HG02973 (cell line): Measurements from ENCODE around the gene PSMB7.

Source experiments
- ATAC-seq: cut with Tn5 transposase; IDR thresholded peaks from one replicate; pipeline ENCODE4 v1.9.1; 2021; ENCODE audit warnings: moderate library complexity; ENCODE audit not compliant: unreplicated experiment

The PSMB7 gene

DNA sequence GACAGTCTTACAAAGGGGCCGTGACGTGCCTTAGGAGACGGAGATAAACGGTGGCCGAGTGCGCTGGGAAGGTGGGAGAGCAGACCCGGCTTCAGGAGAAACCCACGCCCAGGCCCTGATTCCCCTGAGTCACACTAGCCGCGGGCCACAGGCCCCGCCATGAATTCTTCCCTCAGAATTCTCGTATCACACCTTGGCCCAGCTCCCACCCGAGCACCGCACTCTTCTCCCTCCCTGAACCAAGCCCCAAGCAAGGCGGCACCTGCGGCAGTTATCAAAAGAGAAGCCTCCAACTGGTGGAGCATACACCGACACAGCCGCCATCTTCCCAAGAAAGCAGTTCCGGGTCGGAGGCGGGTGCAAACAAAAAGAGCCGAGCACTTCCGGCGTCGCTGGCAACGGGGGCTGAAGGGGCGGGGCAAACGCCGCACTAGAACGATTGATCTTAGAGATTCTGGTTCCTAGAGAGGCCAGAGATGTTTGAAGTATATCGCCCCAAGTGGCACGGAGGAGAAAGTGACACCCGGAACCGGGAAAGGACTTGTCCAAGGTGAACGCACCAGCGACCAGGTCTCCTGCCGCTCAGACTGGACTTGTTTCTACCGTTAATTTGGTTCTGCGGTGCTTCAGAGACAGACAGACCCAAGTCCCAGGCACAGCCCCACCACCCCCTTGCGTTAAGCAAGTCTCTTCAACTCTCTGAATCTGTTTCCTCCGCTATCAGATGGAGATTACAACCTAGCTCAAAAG lies at the start of gene PSMB7:
Gene PSMB7 (minus strand): TSS at position 341 of the 750 bp plus-strand sequence. CDS start 17 bp downstream, at position 324.
- ATAC-seq, result peak; percentile 84

DNA sequence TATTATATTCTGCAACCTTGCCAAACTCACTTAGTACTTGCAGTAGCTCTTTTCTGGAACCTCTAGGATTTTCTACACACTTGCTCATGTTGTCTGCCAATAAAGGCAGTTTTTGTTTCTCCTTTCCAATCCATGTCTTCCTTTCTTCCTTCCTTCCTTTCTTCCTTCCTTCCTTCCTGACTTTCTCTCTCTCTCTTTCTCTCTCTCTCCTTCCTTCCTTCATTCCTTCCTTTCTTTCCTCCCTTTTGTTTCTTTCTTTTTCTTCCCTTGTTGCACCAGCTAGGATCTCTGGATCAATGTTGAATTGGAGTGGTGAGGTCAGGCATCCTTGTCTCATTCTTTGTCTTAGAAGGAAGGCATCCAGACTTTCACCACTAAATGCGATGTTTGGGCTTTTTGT lies 47.5 kb upstream of the PSMB7 start:
- no peak for ATAC-seq

DNA sequence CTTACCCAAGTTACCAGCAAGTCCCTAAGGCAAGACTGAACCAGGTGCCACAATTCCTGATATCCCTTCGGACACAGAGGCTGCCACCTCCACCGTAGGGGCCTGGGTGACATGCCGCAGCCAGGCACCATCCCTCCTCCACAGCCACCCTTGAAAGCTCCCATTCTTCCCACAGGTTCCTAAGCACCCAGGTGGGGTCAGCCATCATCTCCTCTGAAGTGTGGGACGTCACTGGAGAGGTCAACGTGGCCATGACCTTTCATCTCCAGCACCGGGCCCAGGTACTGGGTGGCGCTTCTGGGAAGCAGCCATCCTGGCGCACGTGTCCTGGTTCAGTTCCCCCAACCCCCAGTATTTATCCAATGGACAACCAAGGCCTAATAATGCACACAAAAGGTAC lies 43.2 kb upstream of the PSMB7 start:
- no peak for ATAC-seq

DNA sequence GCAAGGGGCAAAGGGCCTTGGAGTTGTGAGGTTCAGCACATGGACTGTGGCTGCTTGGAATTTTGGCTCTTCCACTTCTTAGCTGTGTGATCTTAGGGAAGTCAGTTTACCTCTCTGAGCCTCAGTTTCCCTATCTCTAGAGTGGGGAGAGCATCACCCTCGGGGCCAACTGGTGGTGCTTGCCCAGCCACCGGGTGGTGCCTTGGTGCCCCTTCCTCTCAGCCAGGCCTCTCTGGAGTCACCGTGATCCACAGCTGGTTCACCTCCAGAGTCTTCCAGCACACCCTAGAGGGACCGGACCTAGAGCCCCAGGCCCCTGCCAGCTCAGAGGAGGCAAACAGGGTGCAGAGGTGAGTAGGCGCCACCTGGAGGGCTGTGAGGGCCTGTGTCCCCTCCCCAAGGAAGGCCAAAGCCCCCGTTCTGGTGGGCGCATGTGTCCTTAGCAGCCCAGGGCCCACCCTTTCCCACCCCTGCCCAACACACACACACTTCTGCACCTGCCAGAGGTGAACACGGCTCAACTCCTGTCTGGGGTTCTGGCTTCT lies 42.7 kb upstream of the PSMB7 start:
- ATAC-seq, result no peak

DNA sequence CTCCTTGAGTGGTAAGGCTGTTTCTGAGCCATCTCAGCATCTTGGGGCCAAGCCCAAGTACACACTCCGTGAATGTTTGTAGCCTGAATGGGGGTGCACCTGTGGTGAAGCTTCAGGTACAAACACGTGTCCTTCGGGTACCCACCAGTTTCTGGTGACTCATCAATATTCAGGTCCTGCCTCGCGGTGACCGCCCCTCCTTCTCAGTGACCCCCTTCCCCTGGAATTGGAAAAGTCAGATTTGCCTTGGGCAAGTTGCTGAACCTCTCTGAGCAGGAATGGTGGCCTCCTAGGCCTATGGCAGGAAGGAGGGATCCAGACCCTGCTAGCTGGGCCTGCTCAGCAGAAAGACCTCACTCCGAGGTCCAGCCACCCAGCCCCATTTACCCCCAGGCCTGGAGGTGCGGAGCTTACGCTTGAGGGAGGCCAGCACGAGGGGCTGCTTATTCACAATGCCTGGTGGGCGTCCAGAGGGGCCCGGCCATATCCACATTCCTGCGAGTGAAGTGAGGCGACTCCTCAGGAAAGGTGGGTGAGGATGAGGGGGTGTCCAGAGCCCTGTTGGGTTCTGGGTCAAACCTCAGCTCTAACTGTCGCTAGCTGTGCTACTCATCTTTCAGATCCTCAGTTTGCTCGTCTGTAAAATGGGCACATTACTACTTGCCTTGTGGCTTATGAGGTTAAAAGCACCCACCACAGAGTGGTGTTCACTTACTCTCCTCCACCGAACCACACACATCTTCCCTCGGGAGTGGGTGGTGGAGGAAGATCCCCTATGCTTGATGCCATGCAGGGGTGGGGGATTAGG lies 42.0 kb upstream of the PSMB7 start:
- ATAC-seq, result no peak

DNA sequence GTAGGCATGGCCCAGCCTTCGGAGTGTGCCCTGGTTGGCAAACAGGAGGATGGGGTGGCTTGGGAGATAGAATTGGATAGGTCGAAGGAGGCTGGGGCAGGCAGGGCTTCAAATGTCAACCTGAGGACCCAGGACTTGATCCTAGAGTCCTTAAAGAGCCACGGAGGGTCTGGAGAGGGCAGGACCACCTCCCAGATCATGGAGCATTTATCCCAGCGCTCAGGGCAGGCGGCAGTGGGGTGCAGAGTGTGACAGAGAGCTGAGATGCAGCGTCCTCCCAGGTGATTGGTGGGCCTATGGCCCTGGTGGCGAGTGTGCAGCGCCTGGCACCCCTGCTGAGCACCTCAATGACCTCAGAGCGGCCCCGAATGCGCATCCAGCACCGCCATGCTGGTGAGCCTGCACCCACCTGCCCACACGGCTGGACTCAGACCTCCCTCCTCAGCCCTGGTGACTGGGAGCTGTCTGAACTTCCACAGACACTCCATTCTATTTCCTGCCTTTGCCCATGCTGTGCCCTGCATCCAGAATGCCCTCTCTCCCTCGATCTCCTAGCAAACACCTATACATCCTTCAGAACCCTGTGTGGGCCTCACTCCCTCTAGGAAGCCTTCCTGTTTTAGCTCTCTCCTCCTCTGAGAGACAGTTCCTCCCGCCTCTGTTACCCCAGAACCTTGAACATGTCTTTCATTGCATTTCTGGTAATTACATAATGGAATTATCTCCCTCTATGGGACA lies 41.3 kb upstream of the PSMB7 start:
- no peak for ATAC-seq

DNA sequence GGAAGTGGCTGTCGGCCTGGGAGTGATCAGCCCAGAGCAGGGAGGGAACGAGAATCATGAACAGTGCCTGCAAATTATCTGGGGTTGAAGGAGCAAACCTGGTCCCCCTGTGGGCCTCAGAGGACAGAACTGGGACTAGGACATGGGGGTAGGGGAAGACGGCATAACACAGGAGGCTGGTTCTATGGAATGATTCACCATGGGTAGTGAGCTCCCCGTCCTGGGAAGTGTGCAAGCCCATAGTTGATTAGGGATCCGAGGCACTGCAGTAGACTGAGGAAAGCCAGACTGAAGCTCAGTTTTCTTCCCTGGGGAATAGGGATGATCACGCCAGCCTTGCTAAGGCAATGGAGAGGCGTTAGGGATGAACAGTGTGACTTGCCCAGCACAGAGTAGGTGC lies 40.6 kb upstream of the PSMB7 start:
- no peak for ATAC-seq

DNA sequence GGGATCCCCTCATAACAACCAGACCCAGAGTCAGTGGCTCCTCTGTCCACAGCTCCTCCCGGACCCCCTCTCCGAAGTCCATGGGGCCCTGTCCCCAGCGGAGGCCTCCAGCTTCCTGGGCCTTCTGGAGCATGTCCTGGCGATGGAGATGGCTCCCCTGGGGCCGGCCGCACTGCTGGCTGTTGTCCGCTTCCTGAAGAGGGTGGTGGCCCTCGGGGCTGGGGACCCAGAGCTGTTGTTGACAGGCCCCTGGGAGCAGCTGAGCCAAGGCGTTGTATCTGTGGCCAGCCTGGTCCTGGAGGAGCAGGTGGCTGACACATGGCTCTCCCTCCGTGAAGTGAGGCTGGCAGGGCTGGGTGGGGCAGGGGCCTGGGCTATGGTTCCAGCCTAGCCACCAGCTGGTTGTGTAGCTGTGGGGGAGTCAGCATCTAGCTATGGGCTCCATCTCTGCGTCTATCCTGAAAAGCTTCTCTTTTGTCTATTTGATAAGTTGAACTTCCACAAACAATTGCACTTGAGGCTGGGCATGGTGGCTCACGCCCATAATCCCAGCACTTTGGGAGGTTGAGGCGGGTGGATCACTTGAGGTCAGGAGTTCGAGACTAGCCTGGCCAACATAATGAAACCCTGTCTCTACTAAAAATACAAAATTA lies 39.7 kb upstream of the PSMB7 start:
- ATAC-seq, result no peak

DNA sequence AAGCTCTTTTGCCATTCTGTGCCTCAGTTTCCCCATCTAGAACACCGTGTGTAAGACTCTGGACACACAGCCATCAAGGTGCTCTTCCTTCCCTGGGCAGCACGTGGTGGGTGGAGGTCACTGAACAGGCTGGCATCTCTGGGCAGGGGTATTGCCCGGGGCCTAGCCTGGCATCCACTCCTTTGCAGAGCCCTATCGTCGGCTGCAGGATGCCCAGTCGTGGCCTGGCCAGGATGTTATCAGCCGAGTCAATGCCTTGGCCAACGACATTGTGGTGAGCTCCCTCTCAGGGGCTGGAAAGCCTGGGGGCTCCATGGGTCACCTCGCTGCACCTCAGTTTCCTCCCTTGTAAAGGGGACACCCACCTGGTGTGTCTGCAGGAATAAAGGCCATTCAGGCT lies 39.1 kb upstream of the PSMB7 start:
- no peak for ATAC-seq

DNA sequence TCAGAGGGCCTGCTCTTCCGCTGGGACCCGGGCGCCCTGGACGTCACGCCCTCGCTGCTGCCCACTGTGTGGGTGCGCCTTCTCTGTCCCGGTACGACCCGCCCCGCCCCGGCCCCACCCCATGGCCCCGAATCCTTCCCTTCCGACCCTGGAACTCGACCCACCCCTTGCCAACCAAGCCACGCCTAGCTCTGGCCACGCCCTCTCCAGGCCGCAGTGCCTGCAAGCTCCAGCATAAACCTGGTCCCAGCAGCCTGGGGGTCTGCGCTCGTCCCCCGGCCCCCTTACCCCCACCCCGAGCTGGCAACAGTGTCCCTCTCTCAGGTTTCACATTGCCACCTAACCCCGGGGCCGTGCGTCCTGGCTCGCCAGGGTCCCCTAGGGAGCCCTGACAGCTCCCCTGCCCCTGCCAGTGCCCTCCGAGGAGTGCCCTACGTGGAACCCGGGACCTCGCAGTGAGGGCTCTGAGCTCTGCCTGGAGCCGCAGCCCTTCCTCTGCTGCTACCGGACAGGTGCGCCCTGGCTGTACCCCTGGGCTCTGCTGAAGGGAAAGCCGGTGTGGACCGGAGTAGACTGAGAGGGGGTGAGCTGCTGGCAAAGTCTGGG lies 38.4 kb upstream of the PSMB7 start:
- no peak for ATAC-seq

DNA sequence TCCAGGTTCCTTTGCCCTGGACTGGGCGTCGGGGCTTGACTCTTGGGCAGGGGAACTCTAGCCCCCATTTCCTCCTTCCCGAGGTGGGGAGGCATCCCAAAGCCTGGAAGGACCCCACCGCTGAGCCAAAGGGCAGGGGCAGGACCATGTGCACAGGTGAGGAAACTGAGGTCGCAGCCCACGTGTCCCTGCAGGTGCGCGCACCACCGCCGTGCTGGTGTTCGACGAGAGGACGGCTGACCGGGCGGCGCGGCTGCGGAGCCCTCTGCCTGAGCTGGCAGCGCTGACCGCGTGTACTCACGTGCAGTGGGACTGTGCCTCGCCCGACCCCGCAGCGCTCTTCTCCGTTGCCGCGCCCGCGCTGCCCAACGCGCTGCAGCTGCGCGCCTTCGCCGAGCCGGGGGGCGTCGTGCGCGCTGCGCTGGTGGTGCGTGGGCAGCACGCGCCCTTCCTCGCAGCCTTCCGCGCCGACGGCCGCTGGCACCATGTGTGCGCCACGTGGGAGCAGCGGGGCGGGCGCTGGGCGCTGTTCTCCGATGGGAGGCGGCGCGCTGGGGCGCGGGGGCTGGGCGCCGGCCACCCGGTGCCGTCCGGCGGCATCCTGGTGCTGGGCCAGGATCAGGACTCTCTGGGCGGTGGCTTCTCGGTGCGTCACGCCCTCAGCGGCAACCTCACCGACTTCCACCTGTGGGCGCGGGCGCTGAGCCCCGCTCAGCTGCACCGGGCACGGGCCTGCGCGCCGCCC lies 37.8 kb upstream of the PSMB7 start:
- no peak for ATAC-seq

DNA sequence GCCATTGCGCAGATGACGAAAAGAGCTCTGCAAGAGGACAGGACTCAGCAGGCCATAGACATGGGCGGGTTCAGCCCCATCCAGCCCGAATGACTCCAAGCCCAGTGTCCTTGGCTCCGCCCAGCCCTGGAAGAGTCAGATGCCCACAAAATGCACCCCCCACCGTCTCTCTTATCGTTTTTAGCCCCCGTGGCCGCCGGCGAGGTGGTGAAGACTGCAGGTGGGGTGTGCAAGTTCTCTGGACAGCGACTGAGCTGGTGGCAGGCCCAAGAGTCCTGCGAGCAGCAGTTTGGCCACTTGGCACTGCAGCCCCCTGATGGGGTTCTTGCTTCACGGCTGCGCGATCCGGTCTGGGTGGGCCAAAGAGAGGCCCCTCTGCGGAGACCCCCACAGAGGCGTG lies 37.1 kb upstream of the PSMB7 start:
- ATAC-seq, result no peak

DNA sequence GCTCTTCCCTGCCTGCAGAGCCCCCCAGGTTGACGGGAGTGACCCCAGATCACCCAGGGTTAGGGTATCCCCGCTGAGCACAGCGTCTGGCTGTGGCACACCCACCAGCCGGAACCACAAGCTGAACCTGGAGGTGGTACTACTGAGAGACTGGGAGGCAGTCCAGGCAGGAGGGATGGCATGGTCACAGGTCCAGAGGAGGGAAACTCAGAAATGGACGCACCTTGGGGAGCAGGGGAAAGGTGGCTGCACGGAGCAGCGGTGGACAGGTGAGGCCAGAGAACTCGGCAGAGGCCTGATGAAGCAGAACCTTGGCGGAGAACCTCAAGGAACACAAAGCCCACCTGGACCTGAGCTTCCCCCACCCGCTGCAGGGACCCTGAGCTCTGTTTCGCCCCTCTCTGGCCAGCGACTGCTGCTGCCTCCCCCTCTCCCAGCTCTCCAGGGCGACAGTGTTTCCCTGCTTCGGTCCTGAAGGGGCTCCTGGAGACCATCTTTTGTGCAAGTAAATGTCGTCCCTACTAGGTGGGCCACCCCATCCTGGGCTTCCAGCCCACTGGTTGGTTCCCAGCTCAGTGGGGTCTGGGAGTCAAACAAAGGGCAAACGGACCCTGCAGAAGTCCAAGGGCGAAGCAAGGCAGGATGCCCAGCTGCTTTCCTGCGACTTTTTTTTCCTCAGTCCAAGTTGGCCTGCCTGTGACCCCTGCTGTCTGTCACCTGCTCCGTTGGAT lies 35.9 kb upstream of the PSMB7 start:
- ATAC-seq, result no peak

DNA sequence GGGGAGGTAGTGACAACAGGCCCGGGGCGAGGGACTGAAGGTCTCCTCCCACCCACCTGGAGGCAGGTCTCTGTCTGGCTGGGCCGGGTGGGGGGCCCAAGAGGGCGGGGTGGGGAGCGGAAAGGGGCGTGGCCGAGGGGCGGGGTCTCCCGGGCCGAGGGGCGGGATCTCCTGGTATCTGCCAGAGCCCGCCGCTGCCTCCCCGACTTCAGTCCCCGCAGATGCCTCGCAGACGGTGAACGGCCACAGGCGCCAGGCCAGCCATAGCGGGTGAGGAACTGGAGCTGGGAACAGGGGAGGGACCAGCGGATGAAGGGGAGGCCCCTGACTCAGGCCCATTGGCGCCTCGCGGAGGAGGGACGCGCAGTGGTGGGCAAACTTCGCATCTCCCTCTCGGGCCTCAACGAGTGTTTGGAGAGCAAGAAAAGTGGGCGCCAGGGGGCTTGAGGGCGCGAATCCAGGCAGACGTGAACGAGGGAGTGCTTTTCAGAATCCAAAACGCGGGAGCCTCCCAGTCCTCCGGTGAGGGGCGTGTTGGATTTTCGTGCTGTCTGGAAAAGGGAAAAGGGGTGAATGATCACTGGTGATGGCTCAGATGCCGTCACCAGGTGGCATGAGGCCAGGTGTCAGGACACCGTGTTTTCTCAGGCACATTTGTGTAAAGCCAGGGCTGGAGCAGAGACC lies 35.1 kb upstream of the PSMB7 start, which contains the start of gene ADGRD2:
Gene ADGRD2 (plus strand): TSS at position 211 of the 684 bp plus-strand sequence. CDS start 1,216 bp downstream, outside the sequence.
- no peak for ATAC-seq

DNA sequence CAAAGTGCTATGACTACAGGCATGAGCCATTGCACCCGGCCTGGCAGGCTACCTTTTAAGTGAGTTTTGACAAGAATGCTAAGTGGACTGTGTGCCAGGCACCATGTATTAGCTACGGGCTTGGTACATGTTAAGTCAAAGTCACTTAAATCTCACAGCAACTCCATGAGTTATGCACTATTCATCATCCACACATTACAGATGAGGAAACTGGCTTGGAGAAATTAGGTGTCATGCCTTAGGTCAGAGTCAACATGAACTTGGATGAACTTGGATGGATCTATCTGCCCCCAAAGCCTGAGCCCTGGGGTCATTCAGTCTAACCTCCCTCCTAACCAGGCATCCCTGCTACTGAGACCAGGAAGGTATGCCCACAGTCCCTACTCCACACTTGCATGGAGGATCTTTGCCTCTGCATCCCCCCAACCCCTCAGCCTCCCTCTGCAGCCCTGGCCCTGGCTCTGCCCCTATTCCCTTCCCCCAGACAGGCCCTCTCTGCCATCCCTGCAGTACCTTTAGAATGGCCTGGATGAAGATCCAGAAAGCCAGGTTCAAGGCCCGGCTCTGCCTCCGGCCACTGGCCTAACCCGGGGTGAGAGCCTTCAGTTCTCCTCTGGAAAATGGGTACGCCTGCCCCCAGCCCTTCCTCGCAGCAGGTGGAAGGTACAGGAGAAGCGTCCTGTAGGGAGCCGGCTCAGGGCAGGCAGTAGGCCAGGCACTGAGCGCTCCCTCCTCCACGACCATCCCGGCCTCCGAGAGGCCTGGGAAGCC lies 34.3 kb upstream of the PSMB7 start:
- no peak for ATAC-seq

DNA sequence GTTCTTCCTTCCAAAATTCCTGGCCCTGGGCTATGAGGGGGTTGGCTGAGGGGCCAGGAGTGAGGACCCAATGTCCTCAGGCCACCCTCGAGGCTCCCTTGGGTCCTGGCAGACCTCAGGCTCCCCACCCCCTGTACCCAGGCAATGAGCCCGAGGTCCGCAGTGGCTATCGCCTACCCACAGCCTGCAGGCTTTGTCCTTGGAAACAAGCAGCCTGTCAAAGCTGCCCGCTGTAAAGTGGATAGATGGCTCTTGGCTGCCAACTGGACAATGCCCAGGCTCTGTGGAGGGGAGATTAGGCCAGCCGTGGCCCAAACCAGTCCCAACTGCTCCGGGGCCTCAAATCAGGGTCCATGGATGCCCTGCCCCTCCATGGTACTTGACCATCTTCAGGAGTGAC lies 32.8 kb upstream of the PSMB7 start:
- ATAC-seq, result no peak

DNA sequence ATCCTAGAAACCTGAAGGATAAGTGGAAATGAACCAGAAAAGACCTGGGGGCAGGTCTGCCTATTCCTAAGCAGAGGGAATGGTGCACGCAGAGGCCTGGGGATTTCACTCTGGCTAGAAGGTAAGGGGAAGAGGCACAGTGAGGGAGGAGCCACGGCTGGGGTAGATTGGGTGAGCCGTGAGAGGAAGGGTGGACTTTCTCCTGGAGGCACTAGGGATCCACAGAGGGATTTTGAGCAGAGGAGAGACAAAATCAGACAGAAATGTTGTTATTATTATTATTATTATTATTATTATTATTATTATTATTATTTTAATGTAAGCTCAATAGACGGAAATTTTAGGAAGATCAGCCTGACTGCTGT lies 32.0 kb upstream of the PSMB7 start:
- no peak for ATAC-seq

DNA sequence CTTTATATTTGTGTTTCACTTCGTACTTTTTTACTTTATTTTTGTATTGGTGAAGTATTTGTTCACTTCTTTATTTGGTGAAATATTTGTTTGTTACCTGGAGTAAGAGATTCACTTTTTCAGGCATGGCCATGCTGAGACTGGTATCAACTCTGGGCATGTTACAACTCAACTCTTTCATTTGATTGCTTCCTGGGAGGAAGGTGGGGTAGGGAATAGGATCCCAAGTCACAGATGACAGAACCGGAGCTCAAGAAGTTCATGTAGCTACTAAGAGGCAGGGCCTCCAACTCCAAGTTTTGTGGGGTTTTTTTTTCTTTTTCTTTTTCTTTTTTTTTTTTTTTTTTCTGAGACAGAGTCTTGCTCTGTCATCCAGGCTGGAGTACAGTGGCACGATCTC lies 28.9 kb upstream of the PSMB7 start:
- ATAC-seq, result no peak
